Measurements from ENCODE around the gene FAM193B.

Gene FAM193B

DNA sequence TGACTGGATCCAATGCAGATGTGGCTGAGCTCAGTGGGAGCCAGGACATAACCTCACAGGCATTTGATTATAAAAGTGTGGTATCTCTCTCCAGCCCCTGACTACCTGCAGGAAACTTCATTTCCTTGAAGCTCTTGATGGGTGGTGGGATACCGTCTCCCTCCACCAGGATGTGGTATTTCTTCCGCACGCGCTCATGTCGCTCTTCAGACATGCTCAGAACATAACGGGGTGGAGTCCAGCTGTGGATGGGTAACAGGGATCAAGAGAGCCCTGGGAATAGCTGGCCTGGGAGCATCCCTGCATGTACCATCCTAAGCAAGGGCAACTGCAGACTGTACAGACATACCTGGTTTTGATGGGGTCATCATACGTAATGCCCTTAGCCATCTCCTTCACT lies 38.8 kb downstream of the FAM193B start:
- DNase-seq (ENCODE audit: low read depth, low spot score) = no peak

DNA sequence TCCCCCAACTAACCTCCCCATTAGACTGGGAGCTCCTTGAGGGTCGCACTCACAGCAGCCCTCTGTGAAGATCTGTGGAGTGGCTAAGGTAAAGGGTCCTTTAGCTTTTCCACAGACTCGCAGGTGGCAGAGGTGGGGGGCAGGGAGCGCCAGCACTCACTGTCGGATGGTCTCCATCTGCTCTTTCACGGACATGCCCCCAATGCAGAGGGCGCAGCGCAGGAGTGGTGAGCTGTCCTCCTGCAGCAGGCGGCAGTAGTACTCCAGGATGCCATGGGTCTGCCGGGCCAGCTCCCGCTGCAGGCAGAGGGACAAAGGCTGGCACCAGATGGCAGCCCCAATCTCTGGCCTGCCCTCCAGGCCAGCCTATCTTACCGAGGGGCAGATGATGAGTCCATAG lies 39.8 kb downstream of the FAM193B start:
- no peak for DNase-seq (ENCODE audit: low read depth, low spot score)

DNA sequence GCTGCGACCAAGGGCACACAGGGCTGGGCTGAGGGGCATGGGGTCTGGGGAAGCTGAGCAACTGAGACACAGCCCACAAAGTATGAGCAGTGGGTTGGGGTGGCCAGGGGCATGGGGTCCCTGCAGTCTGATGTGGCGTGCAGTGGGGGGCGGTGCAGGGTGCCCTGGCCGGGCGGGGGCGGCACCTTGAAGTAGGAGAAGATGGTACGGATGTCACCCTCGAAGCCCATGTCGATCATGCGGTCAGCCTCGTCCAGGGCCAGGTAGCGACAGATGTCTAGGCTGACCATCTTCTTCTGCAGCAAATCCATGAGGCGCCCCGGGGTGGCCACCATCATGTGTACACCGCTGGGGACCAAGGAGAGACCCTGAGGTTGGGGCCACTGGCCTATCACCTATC lies 40.9 kb downstream of the FAM193B start:
- no peak for DNase-seq (ENCODE audit: low read depth, low spot score)

DNA sequence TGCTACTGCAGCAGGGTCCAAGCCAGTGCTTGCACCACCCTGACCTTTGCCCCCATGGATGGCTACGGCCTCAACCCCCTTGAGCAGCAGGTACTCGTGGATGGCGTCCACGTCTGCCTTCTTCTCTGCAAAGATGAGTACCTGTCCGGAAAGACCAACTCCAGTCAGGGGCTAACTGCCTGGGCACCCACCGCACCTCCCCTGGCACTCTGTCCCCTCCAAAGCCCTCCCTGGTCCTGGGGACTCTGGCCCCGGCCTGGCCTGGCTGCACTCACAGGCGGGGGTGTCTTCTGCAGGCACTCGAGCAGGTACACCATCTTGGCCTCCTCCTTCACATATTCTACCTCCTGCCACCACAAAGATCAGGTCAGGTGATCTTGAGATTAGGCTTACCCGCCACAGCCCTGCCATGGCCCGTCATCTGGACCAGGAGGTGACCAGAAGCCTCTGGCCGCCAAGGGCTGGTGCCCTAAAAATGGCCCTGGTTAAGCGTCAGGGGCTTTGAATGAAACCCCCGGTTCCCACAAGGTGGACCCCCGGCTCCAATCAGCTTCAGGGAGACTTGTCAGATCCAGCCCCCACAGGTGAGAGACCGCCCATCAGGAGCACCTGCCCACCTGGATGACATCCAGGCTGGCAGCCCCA lies 41.5 kb downstream of the FAM193B start:
- DNase-seq (ENCODE audit: low read depth, low spot score) = no peak

DNA sequence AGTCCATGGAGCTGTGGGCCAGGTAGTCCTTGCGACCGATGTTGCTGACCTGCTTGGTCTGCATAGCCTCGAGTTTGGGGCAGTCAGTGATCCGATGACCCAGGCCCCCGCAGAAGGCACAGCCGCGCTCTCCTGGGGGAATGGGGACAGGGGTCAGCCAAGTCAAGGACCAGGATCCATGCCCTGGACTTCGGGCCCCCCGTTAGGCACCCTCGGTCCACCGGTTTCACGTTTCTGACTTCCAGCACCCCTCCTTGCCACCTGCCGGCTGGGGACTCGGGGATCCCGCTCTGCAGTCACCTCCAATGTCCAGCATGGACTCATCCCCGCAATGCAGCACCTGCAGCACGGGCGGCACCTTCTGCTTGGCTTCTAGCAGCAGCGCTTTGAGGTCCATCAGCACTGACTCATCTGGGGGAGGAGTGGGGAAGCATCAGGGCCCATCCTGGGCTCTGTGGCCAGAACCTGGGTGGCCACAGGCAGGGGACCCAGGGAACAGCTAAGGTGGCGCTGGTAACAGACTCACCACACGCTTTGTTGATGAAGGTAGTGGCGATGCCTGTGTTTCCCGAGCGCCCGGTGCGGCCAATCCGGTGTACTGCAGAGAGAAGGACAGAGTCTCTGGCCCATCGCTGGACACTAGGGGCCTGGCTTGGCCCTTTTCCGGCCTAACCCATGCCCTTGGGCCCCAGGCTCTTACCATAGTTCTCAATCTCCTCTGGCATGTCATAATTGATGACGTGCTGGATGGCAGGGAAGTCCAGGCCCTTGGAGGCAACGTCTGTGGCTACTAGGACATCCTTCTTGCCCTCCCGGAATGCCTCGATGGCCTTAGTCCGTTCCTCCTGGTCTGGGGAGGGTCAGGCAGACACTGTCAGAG lies 42.3 kb downstream of the FAM193B start:
- no peak for DNase-seq (ENCODE audit: low read depth, low spot score)

DNA sequence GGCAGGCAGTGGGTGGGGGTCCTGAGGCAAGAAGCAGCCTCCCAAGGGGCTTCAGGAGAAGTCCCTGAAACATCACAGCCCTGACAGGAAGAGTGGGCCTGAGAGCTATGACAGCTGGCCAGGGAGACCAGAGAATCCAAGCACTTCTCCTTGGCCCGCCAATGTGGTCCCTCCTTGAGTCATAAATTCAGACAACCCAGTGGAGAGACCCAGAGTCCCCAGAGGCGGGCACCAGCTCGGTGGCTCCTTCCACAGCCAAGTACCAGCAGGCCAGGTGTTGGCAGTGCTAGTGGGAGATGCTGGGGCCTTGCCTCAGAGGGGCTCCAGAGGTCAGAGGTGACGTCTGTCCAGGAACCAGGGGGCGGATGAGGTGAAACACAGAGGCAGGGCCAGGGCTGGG lies 43.2 kb downstream of the FAM193B start:
- DNase-seq (ENCODE audit: low read depth, low spot score) = no peak

DNA sequence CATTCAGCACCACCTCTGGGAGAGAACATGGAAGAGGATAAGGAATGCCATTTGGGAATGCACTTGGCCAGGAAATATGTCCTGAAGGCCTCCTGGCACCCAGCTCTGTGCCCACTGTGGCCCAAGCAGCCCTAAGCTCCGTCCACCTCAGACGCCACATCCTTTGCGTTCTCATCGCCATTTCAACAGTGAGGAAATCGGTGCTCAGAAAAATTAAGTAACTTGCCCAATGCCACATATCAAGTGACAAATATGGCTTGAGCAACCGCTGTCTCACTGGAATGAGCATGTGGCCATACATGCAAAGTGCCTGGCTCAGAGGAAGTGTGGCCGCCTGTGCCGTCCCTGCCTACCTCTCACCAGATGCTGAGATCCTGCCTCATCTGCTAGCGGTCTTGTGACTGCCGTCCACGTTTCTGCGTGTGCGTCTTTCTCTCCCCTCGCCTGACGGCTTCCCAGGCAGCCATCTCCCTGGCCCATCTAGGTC lies 43.8 kb downstream of the FAM193B start:
- no peak for DNase-seq (ENCODE audit: low read depth, low spot score)

DNA sequence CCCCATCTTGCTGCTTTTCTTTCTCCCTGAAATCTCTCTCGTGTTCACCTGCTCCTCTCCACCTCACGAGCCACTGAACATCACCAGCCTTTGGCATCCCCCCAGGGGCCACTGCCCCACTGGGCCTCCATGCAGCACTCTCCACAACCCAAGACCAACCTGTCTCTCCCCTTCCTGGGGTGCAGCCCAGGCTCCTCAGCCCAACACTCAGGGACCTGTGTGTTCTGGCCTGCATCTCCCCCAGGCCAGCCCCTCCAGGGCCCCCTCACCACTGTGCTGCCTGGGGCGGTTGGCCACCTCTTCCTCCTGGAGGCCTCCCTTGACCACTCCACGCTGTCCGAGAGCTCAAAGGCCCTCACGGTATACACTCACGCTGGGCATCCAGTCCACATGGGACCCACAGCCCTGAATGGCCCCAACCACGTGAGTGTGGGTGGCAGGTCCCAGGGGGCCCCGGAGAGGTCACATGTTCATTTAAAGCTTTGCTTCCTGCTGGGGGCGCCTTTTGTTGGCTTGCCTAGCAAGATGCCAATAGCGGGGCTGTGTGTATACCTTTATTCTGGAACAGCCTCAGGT lies 44.3 kb downstream of the FAM193B start:
- DNase-seq (ENCODE audit: low read depth, low spot score) = no peak

DNA sequence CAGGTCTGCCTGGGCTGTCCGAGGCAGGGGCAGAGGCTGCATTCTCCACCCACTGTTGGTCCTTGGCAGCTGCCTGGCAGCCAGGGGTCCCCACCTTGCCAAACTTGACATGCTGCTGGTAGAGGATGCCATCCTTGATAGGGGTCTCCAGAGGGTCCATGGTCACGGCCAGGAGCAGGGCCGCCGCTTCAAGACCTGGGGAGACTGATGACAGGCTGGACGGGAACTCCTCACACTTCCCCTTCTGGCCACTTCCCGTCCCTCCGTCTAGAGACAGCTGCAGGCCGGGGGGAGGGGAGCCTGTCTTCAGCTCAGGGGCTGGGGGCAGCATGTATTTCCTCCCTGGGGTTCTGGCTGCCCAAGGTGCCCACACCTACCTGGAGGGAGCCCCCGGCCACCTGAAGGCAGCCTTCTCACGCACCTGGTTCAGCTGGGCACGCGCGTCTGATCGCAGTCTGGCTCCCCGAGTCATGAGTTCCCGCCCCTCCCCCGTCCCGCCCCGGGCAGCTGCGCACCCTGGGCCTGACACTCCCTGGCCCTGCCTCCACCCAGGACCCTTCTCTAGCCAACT lies 44.9 kb downstream of the FAM193B start, which contains the start of gene DOK3:
DOK3 (minus strand) TSS at position 446 of the 571 bp plus-strand sequence; CDS start at position 160, 286 bp downstream.
- no peak for DNase-seq (ENCODE audit: low read depth, low spot score)

DNA sequence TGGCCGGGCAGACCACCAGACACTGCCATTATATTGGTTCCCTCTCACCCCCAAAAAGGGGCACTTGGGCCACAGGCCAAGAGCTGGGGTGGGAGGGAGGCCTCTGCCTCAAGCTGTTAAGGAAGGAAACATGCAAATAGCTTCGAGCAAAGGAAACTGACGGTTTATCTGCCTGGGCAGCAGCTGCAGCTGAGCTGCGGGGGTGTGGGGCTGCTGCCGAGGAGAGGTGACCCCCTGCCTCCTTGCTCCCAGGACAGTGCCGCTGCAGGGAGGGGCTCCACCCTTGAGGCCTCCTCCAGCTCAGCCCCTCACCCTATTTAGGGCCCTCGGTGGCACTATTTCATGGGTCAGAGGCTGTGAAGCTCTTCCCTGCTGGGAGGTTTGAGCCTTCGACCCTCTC lies 45.5 kb downstream of the FAM193B start:
- DNase-seq (ENCODE audit: low read depth, low spot score) = no peak

DNA sequence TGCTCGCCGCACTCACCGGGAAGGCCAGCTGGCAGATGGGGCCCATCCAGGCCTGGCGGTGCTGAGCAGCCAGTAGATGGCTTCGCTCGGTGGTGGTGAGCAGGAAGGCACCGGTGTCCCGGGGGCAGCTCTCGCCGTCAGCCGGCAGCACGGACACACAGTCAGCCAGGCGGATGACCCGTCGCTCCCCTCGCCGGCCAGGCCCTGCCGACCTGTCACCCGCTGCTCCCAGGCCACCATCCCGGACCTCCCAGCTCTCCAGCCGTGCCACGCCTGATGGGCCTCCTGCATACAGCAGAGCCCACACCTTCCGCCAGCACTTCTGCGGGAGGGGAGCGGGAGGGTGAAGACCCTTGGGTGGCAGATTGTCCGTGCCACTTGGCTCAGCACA lies 46.1 kb downstream of the FAM193B start:
- DNase-seq (ENCODE audit: low read depth, low spot score) = no peak

DNA sequence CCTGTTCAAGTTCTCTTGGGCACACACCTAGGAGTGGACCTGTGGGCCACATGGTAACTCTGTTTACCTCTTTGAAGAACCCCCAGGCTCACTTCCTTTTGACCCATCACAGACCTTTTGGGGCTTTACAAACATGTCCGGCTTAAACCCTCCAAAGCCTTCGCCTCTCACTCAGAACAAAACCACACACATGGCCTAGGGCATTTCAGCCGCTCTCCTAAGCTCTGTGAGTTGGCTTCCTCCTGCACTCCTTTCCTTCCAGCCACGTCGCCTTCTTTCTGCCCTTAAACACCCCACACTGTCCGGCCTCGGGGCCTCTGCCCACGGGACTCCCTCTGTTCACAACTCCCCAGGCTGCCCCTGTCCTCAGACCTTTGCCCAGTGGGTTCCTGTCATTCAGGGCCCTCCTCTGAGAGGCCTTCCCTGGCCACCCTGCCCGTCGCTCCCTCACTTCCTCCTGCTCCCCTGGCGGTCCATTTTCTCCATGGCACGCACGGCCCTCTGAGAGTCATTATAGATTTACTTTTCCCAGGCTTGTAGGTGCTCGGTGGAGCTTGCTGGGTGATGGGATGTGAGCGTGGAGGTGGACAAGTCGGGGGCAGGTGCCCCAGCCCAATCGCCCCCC lies 46.7 kb downstream of the FAM193B start:
- DNase-seq (ENCODE audit: low read depth, low spot score) = no peak

DNA sequence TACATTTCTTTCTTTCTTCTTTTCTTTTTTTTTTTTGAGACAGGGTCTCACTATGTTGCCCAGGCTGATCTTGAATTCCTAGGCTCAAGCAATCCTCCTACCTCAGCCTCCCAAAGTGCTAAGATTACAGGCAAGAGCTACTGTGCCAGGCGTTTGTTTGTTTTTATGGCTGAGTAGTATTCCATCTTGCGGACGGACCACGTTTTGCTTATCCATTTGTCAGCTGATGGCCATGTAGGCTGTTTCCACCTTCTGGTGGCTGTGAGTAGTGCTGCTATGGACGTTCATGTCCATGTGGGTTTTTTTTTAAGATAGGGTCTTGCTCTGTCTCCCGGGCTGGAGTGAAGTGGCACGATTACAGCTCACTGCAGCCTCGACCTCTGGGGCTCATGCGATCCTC lies 47.2 kb downstream of the FAM193B start:
- no peak for DNase-seq (ENCODE audit: low read depth, low spot score)

DNA sequence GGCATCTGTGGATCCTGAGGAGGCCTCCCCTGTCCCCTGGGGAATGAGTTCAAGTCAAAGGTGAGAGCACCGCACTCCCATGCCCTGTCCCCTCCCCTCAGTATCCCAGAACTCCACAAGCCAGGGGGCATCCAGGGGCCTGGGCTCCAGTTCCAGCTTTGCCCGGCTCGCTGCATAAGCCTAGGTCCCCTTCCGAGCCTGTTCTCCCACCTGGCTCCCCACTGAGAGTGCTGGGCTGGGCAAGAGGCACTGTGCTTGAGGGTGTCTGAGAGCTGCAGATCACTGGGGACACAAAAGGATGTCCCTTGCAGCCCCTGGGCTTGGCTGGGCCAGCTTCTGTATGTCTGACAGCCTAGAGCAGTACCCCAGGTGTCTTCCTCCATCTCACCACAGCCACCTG lies 49.3 kb downstream of the FAM193B start:
- DNase-seq (ENCODE audit: low read depth, low spot score) = no peak

DNA sequence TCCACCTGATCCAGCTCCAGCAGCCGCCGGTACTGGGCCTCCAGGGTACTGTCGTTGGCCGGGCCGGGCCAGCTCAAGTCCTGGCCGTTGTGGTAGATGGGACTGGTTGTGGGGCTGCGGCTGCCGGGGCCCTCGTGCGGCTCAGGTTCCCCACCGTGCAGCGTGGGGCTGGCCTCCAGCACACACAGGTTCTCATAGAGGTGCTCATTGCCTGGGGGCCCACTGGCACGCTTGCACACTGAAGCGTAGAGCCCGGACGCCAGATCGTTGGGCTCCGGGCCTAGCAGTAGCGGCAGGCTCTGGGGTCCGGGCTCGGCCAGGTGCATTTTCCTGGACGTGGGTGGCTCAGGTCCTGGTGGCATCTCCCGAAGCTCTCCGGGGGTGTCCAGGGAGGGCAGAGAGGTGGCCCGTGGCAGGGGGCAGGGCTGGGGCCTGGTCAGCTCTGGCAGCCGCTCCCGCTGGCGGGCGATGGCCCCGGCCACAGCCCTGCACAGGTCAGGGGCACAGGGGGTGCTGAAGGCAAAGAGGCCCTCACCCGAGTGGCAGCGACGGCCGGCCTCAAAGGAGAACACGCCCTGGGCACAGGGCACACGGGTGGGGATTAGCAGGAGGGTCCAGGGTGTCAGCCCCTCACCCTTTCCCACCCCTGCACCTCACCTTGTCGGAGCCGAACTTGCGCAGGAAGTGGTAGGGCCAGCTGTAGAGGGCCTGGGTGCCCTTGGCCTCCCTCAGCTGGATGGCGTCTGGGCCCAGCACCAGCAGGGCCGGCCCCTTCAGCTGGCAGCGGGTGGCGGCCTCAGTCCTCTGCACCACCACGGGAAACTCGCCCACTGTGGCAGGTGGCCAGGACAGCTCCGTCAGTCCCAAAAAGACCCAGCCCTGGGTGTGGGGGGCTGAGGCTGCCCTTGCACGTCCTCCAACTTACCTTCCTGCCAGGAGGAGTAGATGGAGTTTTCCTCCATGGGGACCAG lies 50.0 kb downstream of the FAM193B start:
- no peak for DNase-seq (ENCODE audit: low read depth, low spot score)

DNA sequence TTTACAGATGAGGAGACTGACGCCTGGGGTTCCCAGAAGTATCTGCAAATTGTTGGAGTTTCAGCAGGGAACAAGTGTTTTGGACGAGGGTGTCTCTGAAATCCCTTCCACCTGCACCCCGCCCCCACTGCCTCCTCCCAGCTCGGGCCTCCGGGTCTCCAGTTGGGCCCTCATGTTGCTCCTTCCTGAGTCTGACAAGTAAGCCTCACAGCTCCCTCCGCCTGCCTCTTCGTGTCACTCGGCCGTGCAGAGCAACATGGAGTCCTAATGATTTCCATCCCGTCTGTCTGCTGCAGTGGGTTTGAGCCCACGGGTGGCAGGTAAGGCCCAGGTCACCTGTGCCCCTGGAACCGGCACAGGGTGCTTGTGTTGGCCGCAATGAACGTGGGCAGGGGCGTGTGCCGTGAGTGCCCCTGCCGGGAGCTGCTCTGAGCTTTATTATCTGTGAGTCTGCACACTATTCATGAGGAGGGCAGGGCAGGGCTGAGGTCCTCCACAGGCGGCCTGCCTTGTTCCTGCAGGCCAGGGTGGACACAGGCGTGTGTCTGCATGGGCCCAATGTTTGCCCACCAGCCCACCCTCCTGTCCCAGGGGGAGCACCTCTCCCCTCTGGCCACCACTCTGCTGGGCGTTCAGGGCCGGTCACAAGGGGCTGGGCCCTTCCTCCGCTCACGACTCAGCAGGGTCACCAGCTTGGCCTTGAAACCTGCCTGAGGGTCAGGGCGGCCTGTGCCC lies 50.8 kb downstream of the FAM193B start:
- DNase-seq (ENCODE audit: low read depth, low spot score) = no peak

DNA sequence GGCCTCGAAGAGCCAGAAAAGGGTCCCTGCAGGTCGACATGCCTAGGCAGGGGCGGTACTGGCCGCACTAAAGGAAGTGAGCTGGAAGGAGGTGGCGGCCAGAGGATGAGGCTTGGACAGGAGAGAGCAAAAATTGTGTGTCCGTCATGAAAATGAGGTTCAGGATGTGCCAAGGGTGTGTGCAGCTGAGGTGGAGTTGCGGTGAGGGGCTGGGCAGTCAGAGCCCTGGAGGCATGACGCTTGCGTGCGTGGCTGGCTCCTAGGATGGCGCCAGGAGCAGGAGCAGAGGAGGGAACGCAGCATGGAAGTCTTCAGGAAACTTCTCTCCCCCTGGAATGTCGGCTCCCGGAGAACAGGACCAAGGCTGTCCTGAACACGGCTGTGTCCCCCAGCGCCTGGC lies 51.5 kb downstream of the FAM193B start:
- DNase-seq (ENCODE audit: low read depth, low spot score) = no peak

DNA sequence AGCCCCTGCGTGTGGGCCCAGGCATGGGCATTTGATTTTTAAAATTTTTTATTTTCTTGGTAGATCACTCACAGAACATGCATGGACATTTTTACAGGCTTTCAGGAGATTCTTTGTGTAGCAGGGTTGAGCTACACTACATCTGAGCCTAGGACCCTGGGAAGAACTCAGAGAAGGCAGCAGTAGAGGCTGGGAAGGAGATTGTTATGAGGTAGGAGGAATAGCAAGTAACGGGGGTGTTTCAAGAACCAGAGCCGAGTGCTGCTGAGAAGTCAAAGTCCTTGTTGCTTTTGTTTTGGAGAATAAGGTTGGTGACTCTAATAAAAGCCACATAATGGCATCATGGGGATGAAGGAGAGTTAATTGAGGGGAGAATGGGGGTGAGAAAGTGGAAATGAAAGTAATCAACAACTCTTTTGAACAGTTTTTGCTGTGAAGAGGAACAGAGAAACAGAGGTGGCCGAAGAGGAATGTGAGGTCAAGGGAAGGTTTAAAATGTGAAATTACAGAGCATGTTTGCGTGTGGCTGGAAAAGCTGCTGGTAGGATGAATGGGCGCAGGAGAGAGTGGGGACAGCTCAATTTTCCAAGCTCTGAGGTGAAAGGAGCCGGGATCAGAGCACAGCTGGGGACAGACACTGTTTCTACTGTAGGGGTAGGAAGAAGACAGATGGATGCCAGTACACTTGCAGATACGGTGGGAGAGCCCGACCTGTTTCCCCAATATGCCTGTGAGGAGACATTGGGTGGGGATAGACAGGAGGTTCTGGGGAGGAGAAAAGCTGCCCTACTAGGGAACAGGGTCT lies 52.3 kb downstream of the FAM193B start:
- DNase-seq (ENCODE audit: low read depth, low spot score) = no peak

All from activated naive CD8-positive, alpha-beta T cell treated with anti-CD3 and anti-CD28 coated beads, Interleukin-2, amount 50 U/mL, for 16 hours (primary cell).